GM18517 (cell line): ENCODE results near the gene NCCRP1.

Experiments used
- ATAC-seq: cut with Tn5 transposase; IDR thresholded peaks from one replicate; pipeline ENCODE4 v1.9.1; 2021; ENCODE audit warnings: mild to moderate bottlenecking, moderate library complexity; ENCODE audit not compliant: unreplicated experiment

NCCRP1 gene, protein sequence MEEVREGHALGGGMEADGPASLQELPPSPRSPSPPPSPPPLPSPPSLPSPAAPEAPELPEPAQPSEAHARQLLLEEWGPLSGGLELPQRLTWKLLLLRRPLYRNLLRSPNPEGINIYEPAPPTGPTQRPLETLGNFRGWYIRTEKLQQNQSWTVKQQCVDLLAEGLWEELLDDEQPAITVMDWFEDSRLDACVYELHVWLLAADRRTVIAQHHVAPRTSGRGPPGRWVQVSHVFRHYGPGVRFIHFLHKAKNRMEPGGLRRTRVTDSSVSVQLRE

DNA sequence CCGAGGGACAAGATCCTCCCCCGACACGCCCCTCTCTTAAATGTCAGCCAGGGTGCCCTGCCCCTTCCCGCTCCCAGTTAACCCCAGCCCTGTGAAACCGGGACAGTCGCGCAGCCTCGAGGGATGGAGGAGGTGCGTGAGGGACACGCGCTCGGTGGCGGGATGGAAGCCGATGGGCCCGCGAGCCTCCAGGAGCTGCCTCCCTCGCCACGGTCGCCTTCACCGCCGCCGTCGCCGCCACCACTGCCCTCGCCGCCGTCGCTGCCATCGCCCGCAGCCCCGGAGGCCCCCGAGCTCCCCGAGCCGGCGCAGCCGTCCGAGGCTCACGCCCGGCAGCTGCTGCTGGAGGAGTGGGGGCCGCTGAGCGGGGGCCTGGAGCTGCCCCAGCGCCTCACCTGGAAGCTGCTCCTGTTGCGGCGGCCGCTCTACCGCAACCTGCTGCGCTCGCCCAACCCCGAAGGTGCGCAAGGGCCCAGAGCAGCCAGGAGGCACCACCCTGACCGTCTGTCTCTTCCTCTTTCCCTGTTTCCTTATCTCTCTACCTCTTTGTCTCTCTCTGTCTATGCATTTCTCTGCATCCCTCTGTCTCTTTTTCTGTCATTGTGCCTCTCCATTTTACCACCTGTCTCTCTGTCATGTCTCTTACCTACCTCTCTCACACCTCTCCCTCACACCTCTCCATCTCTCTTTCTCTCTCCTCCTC, at the start of gene NCCRP1:
TSS of gene NCCRP1 (plus strand) at position 105 of the 703 bp plus-strand sequence. CDS start at position 124, 19 bp downstream.
- no peak for ATAC-seq

DNA sequence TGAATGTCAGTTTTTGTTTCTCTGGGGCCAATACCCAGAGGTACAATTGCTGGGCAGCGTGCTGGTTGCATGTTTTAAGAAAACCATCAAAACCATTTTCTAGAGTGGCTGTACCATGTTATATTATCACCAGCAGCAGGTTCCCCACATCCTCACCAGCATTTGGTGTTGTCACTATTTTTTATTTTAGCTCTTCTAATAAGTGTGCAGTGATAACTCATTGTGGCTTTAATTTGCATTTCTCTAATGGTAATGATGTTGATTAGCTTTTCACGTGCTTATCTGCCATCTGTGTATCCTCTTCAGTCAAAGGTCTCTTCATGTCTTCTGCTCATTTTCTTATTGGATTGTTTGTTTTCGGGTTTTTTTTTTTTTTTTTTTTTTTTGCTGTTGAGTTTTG, 49.3 kb upstream of the NCCRP1 start:
- no peak for ATAC-seq

GRCh38 chr19:39148939-39149529, 47.7 kb upstream of the NCCRP1 start:
- no peak for ATAC-seq

- ATAC-seq: no peak
These were observed 46.5 kb upstream of the NCCRP1 start for GRCh38 chr19:39150235-39150634.

- no peak for ATAC-seq
These were observed 45.8 kb upstream of the NCCRP1 start for GRCh38 chr19:39150807-39151600.

- ATAC-seq: no peak
These were observed 44.7 kb upstream of the NCCRP1 start for GRCh38 chr19:39152066-39152465.

DNA sequence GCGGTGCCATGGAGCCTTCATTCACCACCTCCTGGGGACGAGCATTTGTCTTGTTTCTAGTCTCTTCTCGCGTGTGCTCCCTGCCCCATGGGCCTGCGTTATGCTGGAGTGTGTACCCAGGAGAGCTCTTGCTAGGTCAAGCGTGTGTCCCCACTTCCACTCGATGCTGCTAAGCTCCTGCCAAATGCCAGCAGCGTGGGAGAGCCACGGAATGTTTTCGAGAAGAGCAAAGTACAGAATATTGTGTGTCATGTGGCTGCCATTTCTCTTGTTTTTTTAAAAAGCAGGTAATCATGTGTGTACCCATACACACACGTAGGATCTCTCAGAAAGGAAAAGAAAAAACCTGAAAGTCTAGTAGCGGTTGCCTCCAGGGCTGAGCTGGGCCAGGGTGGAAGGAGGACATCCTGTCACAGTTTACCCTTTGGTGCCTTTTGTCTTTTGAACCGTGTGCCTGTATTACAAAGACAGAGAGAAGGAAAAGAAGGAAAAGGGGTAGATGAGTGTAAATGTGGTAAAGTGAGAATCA, 42.6 kb upstream of the NCCRP1 start:
- no peak for ATAC-seq

DNA sequence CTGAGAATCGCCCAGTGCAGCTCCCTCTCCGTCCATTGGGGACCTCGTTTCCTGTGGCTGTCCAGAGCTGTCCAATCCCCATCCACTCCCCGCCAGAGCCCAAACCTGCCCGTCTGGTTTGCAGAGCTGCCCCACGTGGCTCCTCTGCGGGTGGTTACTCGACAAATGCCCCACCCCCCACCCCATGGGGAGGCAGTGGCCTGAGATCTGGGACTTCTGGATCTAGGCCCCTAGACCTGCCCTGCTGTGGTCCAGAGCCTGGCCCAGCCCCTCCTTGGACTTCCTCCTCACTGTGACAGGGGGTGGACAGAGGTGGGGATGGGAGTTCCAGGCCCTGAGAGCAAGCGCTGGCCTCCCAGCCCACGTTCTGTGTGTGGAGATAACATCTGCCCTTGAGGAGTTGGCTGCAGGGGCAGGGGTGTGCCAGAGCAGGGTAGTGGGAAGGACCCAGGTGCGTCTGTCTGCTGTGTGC, 42.1 kb upstream of the NCCRP1 start:
- ATAC-seq: no peak

- no peak for ATAC-seq
These were observed 41.6 kb upstream of the NCCRP1 start for GRCh38 chr19:39155114-39155700.

DNA sequence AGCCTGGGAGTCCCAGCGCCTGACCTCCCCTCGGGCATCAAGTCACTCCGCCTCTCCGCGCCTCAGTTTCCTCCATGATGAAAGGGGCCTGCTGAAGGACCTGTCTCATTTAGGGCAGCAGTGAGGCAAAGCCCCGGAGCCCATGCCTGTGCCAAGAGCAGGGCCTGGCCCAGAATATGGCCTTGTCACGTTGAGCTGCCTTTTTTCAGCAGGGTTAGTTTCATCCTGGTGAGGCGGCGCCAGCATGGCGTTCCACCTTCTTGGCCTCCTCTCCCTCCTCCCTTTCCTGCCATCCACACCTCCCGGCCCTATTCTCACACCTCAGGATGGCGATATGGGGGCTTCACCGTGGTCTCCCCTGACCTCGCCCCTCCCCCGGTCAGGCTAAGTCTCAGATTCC, 41.0 kb upstream of the NCCRP1 start:
- ATAC-seq: no peak

DNA sequence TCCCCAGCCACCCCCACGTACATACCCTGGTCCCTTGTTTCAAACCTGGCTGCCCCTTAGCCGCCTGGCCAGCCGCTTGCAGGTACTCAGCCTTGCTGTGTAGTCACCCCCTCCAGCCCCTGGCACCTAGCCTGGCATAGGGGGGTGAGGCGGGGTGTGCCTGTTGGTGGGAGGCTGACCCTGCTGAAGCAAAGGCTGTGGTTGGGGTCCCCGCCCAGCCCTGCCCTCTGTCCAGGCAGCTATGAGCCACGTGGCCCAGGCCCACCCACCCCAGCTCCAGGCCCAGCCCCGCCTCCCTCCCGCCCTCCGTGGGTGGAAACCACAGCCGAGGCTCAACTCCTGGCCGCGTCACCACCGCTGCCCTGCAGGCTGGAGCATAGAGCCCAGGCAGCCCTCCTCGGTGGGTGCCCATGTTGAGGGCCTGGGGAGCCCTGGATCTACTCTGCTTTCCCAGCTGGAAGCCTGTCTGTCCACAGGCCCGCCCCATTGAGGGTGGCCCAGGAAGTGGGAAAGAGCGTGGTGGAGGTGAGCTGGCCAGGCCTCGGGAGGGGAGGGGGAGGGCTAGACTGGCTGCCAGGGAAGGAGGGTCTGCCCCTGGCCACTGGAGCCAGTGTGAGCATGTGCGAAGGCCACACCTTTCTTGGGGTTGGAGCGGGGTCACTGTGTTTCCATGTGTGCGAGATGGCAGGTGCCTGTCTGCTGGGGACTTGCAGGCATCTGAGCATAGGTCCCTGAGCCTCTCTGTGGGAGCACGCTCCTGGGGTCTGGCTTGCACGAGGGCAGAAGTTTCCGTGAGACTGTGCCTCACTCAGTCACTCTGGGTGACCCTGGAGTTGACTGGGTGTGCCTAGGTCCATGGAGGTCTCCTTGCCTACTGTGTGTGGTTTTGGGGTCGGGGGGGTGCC, 40.2 kb upstream of the NCCRP1 start:
- no peak for ATAC-seq

DNA sequence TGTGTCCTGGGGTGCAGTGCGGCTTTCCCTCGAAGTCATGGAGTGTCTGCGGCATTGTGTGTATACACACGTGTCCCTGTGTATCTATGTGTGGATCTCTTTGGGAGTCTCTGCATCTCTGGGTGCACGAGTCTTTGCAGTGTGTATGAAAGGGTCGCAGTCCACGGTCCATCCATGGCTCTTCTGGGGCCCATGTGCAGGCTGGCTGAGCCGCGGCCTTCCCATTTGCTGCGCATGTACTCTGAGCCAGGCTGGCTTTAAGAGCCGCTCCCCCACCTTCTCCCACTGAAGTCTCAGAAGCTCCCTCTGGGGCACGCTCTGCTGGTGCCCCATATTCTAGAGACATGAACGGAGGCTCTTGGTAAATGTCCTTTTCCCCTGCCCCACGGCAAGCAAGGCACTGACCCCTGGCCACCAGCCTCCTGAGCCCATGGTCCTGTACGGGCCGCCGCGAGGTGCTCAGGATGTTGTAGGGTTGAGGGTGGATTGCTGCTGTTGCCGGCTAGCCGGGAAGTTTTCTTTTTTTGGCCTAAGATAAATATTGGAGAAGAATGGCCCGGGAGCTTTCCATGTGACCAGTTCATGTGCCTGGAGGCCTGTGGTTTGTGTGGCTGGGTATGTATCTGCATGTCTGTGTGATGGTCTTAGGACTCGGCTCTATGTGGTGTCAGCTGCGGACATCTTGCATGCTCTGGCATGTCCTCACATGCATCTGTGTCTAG, 39.3 kb upstream of the NCCRP1 start:
- ATAC-seq: no peak

- ATAC-seq: no peak
These were observed 38.8 kb upstream of the NCCRP1 start for GRCh38 chr19:39157997-39158389.

GRCh38 chr19:39158646-39159260, 38.0 kb upstream of the NCCRP1 start:
- ATAC-seq: no peak

- no peak for ATAC-seq
These were observed 36.3 kb upstream of the NCCRP1 start for GRCh38 chr19:39160523-39160861.

- ATAC-seq: no peak
These were observed 35.7 kb upstream of the NCCRP1 start for GRCh38 chr19:39160889-39161672.

DNA sequence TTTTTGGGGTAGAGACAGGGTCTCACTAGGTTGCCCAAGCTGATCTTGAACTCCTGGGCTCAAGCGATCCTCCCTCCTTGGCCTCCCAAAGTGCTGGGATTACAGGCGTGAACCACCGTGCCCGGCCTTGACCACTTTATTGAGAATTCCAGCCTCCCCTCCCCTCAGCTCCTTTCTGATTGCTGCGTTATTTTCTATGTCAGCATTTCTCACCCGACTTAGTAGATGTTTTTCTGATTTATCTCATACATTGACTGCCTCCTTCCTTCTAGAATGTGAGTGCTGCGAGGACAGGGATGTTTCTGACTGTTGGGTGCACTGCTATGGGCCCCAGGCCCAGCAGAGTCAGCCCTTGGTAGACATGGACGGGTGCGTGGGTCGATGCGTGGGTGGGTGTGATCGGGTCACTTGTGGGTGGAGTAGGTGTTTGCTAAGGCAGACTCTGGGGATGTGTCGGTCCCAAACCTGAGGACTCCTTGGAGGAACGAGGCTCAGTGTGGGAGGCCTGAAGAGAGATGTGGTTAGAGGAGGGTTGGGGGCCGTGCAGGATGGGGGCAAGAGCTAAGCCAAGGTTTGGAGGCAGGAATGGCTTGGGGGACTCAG, 34.2 kb upstream of the NCCRP1 start:
- ATAC-seq: no peak
